Left renal cortex interstitium (tissue), 4 donors: ENCODE results near the gene CAPN3. TPM values are rescaled to one million over a fixed set of nuclear protein-coding genes. Genes with fewer than 3 reads are reported as not detected.
"Not testable (repeated sequence)": the region's sequence is repeated elsewhere in the genome, so short reads cannot be mapped to it uniquely, and the experiment has no call there.

Experiments used
- DNase-seq, 4 donors: peaks; one replicate each; pipeline ENCODE4 v3.0.0-alpha.2; 2013; ENCODE audit warnings: low read depth in 4 of 4, low spot score in 2 of 4, missing footprints in 1 of 4
- polyA plus RNA-seq, 4 donors: library from polyadenylated mRNA; unstranded; fragments of 120-200 nt; gene quantifications; one replicate each; pipeline ENCODE4 v1.2.1, GENCODE V29; 2013; ENCODE audit not compliant: insufficient read length in 4 of 4

Gene CAPN3
- 10 to 100 TPM; 17.2 to 32.5 (median 28.8) TPM for polyA plus RNA-seq

DNA sequence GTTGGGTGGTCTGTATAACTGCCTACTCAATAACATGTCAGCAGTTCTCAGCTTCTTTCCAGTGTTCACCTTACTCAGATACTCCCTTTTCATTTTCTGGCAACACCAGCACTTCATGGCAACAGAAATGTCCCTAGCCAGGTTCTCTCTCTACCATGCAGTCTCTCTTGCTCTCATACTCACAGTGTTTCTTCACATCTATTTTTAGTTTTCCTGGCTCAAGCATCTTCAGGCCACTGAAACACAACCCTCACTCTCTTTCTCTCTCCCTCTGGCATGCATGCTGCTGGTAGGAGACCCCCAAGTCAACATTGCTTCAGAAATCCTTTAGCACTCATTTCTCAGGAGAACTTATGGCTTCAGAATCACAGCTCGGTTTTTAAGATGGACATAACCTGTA lies at the start of gene CAPN3:
Gene CAPN3 (plus strand): TSS at position 253 of the 400 bp plus-strand sequence. CDS start 305 bp downstream, outside the sequence.
- no peak for DNase-seq

DNA sequence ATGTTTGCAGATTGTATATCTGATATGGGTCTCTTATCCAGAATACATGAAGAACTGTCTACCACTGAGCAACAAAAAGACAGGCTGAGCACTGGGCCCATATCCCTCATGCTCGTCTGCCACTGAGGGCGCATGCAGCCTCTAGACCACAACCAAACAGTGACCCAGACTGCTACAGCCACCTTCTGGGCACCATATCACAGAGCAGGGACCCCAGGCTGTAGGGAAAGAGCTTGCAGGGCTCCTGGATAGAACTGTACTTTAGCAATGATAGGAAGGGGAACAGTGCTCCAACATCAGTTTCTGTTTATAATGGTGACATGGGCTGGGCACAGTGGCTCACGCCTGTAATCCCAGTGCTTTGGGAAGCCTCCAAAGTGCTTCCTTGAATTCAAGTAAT lies 45.8 kb upstream of the CAPN3 start:
- no peak for DNase-seq

DNA sequence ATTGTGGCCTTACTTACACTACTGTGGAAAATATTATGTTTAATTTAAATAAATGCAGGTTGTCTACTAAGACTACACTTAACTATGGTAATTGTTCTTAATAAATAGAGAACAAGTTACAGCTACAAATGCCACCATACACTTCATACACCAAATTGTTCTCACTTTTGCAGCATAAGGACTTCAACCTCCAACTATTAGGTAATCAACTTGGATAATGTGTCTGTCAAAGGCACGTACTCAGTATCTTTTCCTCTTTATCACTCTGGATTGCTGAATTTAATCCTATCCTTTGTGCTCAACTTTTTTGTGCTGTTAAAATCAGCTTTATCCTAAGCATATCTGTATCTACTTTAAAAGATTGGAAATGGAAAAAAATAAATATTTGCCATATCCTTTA lies 44.5 kb upstream of the CAPN3 start:
- DNase-seq, result no peak

DNA sequence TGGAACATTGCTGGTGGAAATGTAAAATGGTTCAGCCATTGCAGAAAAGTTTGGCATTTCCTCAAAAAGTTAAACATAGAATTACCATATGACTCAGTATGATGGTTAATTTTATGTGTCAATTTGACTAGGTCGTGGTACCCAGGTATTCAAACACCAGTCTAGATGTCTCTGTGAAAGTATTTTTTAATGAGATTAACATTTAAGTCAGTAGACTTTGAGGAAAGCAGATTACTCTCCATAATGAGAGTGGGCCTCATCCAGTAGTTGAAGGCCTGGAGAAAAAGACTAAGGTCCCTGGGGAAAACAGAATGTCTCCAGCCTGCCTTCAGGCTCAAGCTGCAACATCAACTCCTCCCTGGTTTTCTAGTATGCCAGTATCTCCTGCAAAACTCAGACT lies 43.8 kb upstream of the CAPN3 start:
- no peak for DNase-seq

DNA sequence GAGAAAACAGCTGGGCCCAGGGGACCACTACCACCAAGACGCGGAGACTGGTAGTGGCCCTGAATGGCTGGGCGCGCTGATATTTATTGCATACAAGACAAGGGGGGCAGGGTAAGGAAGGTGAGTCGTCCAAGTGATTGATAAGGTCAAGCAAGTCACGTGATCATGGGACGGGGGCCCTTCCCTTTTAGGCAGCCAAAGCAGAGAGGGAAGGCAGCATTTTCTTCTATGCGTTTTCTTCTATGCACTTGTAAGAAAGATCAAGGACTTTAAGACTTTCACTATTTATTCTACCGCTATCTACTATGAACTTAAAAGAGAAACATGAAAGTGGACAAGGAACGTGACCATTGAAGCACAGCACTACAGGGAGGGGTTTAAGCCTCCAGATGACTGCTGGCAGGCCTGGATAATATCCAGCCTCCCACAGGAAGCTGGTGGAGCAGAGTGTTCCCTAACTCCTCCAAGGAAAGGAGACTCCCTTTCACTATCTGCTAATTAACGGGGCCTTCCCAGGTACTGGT lies 43.0 kb upstream of the CAPN3 start:
- DNase-seq, result not testable (repeated sequence)

DNA sequence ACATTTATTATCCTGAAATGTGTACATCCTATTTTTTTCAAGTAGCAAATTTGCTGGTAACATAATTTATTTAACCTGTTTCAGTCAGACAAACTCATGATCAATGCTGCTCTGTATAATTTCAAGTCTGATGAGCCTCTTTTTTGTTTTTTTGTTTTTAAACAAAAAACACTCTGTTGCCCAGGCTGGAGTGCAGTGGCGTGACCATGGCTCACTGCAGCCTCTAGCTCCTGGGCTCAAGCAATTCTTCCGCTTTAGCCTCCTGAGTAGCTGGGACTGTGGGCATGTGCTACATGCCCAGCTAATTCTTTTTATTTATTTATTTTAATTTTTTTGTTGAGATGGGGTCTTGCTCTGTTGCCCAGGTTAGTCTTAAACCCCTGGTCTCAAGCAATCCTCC lies 40.1 kb upstream of the CAPN3 start:
- no peak for DNase-seq

DNA sequence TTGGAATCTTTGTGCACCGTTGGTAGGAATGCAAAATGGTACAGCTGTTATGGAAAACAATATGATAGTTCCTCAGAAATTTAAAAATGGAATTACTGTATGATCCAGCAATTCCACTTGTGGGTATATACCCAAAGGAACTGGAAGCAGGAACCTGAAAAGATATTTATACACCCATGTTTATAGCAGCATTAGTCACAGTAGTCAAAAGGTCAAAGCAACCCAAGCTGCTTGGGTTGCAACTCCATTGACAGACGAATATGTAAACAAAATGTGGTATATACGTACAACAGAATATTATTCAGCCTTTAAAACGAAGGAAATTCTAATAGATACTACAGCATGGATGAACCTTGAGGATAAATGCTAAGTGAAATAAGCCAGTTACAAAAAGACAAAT lies 35.0 kb upstream of the CAPN3 start:
- DNase-seq, result no peak

DNA sequence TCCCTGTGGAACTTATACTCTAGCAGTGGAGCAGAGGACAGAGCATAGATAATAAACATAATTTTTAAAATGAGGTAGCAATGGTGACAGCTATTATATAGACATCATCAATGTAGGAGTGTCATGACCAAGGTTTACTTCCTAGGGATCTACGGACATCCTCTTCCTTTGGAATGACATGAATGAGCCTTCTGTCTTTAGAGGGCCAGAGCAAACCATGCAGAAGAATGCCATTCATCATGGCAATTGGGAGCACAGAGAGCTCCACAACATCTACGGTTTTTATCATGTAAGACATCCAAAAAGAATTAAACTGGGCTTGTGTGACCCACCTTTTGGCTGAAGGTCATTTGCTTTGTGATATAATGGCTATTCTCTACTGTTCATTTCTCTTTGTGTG lies 30.1 kb upstream of the CAPN3 start:
- DNase-seq, result no peak

DNA sequence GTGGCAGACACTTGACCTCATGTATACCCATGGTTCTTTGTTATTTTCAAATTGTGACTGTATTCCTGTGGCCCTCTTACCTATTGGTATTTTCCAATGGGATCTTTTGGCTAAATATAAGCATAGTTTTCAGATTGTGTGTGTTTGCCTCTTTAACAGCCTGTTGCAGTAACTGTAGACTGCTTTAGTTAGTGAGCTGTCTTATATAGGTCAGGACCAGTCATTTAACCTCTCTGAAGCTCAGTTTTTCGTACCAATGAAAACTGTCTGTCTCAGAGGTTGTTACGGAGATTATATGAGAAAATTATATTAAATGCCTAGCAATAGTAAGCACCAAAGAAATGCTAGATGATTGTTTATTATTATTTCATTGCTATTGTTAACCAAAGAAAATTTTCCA lies 29.3 kb upstream of the CAPN3 start:
- DNase-seq, result no peak

DNA sequence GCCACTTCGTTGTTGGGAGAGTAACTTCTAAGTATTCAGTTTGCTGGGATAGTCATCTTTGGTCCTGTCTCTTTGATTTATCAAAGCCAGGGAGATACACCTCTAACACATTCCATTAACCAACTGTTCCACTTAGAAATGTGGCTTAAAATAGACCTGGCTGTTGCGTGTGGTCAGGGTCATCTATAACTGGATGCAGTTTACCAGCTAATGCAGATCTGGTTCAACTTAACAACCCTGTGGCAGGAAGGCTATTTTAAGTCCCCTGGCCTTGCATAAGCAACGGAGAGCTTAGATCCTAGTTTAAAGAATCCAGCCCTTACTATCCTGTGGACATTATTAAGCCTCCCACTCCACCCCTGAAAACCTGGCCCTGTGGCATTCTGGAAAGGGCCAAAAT lies 28.1 kb upstream of the CAPN3 start:
- no peak for DNase-seq

DNA sequence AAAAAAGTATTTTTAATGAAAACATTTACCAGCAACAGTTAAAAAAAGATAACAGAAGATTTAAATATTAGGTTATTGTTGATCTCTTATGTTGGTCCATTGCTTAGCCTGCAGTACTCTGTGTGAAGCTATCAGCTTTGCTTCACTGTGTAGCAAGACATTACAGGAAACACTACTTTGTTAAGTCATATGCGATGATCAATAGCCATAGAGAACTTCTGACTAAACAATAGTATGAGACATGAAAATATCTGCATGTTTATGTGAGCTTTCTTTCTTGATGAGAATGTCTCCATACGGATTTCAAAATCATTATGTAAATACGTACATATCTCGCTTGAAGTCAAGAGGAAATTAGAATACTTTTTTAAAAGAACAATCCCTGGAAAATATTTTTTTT lies 27.0 kb upstream of the CAPN3 start:
- no peak for DNase-seq

DNA sequence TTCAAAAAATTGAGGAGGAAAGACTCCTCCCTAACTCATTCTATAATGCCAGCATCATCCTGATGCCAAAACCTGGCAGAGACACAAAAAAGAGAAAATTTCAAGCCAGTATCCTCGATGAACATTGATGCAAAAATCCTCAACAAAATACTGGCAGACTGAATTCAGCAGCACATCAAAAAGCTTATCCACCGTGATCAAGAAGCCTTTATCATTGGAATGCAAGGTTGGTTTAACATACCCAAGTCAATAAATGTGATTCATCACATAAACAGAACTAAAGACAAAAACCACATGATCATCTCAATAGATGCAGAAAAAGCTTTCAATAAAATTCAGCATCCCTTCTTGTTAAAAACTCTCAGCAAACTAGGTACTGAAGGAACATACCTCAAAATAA lies 24.2 kb upstream of the CAPN3 start:
- no peak for DNase-seq

DNA sequence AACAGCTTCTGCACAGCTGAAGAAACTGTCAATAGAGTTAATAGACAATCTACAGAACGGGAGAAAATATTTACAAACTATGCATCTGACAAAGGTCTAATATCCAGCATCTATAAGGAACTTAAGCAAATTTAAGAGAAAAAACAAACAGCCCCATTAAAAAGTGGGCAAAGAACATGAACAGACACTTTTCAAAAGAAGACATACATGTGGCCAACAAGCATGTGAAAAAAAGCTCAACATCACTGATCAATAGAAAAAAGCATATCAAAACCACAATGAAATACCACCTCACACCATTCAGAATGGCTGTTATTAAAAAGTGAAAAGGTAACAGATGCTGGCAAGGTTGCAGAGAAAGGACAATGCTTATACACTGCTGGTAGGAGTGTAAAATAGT lies 22.7 kb upstream of the CAPN3 start:
- DNase-seq, result not testable (repeated sequence)

DNA sequence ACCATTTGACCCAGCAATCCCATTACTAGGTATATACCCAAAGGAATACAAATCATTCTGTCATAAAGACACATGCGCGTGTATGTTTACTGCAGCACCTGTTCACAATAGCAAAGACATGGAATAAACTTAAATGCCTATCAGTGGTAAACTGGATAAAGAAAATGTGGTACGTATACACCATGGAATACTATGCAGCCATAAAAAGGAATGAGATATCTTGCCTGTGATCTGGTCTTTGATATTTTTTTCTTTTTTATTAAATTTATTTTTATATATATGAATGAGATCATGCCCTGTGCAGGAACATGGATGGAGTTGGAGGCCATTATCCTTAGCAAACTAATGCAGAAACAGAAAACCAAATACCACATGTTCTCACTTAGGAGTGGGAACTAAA lies 22.2 kb upstream of the CAPN3 start:
- DNase-seq, result not testable (repeated sequence)

DNA sequence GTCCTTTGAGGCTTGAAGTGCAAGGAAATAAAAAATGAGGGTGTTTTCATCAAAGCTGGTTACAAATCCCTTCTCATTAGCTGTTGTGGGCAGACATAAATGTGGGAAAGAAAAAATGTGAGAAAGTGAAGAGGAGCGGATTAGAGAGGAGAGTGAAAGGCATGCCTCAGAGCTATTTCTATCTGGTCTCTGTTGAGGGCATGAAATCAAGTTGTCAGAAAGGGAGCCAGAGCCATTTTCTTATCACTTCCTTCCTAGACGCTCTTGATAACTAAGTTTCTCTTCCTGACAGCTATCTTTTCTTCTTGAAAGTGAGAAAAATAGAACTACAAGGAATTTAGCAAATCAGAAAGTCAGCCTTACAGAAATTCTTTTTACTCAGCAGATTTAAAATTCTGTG lies 20.8 kb upstream of the CAPN3 start:
- no peak for DNase-seq

DNA sequence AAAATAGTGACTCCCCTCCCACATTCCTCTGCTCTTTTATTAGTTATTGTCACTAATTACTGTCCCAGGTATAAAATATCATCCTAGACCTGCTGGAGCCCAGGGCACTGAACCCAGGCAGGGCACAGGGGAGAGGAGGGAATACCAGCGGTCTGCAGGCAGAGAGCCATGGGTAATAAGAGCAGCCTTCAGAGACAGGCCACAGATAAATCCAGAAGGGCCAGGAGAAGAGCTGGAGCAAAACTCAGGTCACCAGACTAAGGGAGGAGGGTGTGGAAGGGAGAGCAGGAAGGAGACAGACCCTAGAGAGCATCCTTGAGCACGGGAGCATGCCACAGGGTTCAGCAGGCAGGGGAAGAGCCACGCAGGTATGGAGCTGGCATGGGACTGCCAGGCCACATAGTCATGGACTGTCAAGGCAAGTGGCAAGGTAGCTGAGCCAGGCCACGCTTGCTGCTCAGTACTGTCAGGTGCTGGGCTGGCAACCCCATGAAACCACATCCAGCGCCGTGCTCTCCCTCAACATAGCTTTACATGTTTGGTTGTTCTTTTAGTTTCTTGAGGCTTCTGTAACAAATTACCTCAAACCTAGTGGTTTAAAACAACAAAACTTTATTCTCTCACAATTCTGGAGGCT lies 15.6 kb upstream of the CAPN3 start:
- DNase-seq, result no peak

DNA sequence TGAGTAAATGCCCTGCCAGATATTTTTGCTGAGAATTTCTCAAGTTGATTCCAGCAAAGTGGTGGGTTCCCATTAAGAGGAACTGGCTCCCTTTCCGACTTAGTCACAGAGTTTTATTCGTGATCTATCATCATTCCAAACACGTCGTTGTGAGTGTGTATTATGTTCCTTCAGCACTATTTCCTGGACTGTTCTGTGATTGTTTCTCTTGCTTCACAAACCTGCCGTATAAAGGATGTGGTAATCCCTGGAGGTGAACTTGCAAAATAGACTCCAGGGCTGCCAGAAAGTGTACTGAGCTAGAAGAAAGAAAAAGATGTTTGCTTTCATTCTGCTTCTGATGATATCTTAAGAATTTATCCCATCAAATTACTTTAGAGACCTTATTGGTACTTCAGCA lies 14.5 kb upstream of the CAPN3 start:
- no peak for DNase-seq

DNA sequence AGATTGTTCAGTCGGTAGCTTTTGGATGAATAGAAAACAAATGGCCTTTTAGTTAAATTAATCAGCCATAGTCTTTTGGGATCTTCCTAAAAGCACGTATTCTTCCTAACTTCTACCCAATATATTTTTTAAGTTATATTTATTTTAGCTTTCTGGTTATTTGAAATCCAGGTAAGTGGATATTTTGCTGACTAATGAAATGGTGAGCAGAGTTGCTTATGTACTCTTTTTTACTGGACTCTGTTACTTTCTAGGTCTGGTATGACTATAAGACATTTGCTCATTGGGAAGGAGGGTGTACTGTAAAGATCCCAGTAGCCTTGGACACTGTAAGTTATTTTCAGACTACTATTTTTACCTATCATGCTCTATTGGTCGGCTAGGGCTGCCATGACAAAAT lies 13.8 kb upstream of the CAPN3 start:
- no peak for DNase-seq

DNA sequence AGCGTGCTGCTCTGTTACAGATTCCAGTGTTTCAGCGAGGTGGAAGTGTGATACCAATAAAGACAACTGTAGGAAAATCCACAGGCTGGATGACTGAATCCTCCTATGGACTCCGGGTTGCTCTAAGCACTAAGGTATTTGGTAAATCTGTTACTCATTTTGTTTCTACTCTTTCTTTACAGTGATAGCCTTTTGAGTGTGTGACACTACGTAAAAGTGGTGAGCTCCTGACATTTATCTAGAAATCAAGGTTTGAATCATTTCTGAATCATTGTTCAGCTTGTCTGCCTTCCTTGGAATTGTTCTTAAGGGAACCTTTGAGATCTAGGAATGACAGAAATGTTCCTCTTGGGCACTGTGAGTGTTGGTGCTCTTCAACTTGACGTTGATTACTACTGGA lies 11.2 kb upstream of the CAPN3 start:
- no peak for DNase-seq

DNA sequence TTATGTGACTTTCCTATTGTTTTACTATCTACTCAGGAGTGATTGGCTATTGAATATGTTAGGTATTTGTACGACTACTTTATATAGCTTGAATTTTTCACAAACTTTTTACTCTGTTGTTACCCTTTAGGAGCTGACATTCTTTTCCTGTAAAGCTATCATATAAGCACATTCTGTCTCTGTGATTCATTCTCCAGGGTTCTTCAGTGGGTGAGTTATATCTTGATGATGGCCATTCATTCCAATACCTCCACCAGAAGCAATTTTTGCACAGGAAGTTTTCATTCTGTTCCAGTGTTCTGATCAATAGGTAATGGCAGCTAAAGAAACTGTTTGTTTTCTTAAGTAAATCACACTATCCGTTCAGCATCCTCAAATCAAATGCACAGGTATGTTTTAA lies 10.1 kb upstream of the CAPN3 start:
- no peak for DNase-seq

DNA sequence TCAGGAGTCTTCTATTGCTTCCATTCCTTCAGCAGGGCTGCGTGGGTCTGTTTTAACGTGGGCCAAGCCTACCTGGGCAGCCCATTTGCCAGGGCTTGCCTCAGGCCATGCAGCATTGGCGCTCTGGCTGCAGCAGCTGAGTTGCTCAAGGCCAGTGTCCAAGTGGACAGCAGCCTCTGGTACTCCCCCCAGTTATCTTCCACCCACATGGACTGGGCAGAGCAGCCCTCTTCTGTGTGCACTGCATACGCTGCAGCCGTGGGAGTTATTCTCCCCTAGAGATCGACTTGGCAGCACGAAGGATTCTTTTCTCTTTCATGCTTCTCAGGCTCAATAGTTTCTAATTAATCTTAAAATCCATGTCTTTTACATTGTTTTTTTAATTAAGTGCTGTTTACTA lies 6.9 kb upstream of the CAPN3 start:
- DNase-seq, result no peak

DNA sequence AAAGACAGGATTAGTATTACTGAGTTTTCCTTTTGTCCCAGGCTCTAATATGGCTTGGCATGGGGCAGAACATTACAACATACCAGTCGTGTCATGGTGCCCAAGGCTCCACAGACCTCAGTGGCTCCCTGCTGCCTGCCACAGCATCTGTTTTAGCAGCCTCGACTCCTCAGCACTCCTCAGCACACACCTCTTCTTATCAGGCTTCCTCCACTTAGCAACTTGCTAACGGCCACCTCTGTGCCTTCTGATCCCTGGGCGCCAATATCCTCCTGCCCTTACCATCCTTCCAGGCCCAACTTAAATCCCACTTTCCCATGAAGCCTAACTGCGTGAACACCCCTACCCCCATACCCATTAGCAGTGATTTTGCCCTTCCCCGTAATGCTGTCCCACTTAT lies 6.2 kb upstream of the CAPN3 start:
- DNase-seq, result no peak

DNA sequence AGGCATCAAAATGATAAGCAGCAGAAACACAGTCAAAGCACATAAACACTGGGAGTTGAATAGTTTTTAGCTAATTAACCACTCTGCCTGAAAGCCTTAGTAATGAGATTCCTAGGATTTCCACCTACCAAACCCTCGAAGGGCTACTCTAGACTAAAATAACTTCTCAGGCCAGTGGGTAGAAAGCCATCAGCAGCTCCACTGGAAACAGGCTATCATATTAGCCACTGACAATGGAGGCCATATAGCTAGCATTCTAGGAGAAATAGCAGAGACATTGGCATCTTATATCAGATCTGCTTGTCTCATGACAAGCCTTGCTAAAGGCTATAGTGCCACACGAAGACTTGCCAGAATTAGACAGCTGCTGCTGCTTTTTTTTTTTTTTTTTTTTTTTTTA lies 4.5 kb upstream of the CAPN3 start:
- DNase-seq, result no peak
